Left lung (tissue), 10 donors: ENCODE data around the gene GINS3. TPM values are rescaled to one million over a fixed set of nuclear protein-coding genes. Genes with fewer than 3 reads are reported as not detected.

Source experiments
- ATAC-seq: fragments of 200-7000 bp; cut with Tn5 transposase; one replicate; pipeline ENCODE4 v1.9.1; 2020; ENCODE audit warnings: moderate library complexity
- DNase-seq, 4 donors: peaks; one replicate each; pipeline ENCODE4 v3.0.0-alpha.2; 2013 to 2020
- H3K27ac ChIP-seq, 2 donors: fragments of 200-600 bp; sonication (generic) in 1 of 2; one replicate each; pipeline versions ENCODE4 v1.5.0 to v1.8.0; 2020 to 2021
- H3K27me3 ChIP-seq, 2 donors: fragments of 200-600 bp; sonication (generic) in 1 of 2; one replicate each; pipeline versions ENCODE4 v1.5.0 to v1.8.0; 2020 to 2021
- H3K36me3 ChIP-seq, 2 donors: fragments of 200-600 bp; sonication (generic) in 1 of 2; one replicate each; pipeline versions ENCODE4 v1.5.0 to v1.8.0; 2020 to 2021
- H3K4me1 ChIP-seq, 2 donors: fragments of 200-600 bp; one replicate each; pipeline ENCODE4 v1.8.0; 2021
- H3K4me3 ChIP-seq, 2 donors: fragments of 200-600 bp; sonication (generic) in 1 of 2; one replicate each; pipeline versions ENCODE4 v1.5.0 to v1.8.0; 2020 to 2021; ENCODE audit warnings: mild to moderate bottlenecking in 1 of 2
- H3K9me3 ChIP-seq, 2 donors: fragments of 200-600 bp; sonication (generic) in 1 of 2; one replicate each; pipeline versions ENCODE4 v1.5.0 to v1.8.0; 2020 to 2021
- intact Hi-C, 2 donors: fragments of 100-400 bp; cut with DNase I; formaldehyde crosslinking; loops; one replicate each; pipeline versions ENCODE4 v1.11.2 to v1.14.2; 2022
- polyA plus RNA-seq, 6 donors: library from polyadenylated mRNA; unstranded; fragments of 120-200 nt; gene quantifications; one replicate each; pipeline ENCODE4 v1.2.1, GENCODE V29; 2013; ENCODE audit not compliant: insufficient read length in 6 of 6
- total RNA-seq, 2 donors: library from RNA; stranded (reverse); fragmentation: NEBNext Ultra II Directional; extraction: Animal tissue kit (Norgen Biotek cat#: 25700); gene quantifications; one replicate each; pipeline ENCODE4 v1.2.1, GENCODE V29; 2021
- TF ChIP-seq, protein P1 (sequence below), 2 donors: fragments of 200-600 bp; sonication (generic) in 1 of 2; IDR thresholded peaks; one replicate each; pipeline versions ENCODE4 v1.5.0 to v1.8.0; 2021; ENCODE audit warnings: antibody characterized with exemption in 2 of 2
- donor health status: DM: no; HTN: yes; CAD: no.
- donor health status: DM: no; HTN: no; CAD: no.

GINS3 gene
- total and polyA plus RNA-seq, 8 donors = 4.8 to 14.6 (median 10.3) TPM

DNA sequence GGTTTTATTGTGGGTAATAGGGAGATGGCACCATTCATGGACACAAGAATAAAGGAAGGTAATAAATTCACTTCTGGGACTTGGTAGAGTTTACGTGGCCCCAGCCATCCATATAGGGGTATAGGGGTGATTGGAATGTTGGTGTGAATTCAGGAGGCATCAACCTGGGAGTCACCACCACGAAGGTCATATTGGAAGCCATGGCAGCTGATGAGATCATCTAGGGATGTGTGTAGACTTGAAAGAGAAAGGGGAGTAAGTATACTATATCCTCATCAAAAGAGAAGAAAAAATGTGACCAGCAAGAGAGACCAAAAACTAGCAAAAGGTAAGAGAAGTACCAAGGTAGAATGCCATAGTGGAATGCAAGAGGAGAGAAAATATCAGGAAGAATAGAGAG lies 26.6 kb upstream of the GINS3 start:
- no peak overlapping the region for H3K27ac ChIP-seq
- DNase-seq = no peak
- intact Hi-C loops = no loop called here
- no peaks in the 10 kb centered on the region for H3K36me3 ChIP-seq
- no peaks in the 10 kb centered on the region for H3K4me1 ChIP-seq
- no peak overlapping the region for H3K4me3 ChIP-seq
- no peak for ATAC-seq
- peaks cover 0 to 6% of the 10 kb centered on the region in 2 donors for H3K27me3 ChIP-seq
- TF ChIP-seq, protein P1, sequence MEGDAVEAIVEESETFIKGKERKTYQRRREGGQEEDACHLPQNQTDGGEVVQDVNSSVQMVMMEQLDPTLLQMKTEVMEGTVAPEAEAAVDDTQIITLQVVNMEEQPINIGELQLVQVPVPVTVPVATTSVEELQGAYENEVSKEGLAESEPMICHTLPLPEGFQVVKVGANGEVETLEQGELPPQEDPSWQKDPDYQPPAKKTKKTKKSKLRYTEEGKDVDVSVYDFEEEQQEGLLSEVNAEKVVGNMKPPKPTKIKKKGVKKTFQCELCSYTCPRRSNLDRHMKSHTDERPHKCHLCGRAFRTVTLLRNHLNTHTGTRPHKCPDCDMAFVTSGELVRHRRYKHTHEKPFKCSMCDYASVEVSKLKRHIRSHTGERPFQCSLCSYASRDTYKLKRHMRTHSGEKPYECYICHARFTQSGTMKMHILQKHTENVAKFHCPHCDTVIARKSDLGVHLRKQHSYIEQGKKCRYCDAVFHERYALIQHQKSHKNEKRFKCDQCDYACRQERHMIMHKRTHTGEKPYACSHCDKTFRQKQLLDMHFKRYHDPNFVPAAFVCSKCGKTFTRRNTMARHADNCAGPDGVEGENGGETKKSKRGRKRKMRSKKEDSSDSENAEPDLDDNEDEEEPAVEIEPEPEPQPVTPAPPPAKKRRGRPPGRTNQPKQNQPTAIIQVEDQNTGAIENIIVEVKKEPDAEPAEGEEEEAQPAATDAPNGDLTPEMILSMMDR (IDR thresholded peaks at IDR 0.05) = no peak
- H3K9me3 ChIP-seq = peaks cover 0 to 4% of the 10 kb centered on the region in 2 donors

DNA sequence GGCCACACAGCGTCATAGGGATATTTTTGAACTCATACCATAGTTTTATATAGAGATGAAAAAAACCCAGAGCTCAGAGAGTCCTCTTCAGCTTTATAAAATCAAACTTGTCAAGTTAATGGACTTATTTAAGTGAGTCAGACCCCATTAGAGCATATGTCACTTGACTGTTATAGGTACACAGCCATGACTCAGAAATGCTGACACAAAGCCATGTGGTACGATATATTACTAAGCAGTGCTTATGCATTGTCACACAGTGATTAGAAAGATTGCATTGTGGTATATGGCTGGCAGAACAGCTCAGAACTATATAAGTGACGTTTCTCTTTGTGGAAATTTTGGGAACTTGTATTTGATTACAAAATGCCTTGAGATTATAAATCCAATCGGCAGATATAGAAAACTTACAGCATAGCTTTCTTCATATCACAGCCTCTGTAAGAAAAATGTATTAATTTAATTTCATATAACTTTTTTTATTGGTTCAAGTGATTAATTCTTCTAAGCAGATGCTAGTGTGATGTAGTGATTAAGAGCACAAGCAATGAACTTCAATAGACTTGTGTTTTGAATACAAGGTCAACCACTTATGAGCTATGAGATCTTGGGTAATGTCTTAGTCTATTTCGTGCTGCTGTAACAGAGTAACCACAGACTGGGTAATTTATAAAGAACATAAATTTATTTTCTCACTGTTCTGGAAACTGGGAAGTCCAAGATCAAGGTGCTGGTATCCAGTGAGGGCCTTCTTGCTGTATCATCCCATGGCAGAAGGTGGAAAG lies 25.8 kb upstream of the GINS3 start:
- peaks cover 0 to 6% of the 10 kb centered on the region in 2 donors for H3K27me3 ChIP-seq
- TF ChIP-seq, protein P1 (IDR thresholded peaks at IDR 0.05) = no peak
- no peak overlapping the region for H3K27ac ChIP-seq
- H3K4me3 ChIP-seq = no peak overlapping the region
- H3K9me3 ChIP-seq = no peaks in the 10 kb centered on the region
- H3K4me1 ChIP-seq = no peaks in the 10 kb centered on the region
- DNase-seq = no peak
- no peak for ATAC-seq
- no peaks in the 10 kb centered on the region for H3K36me3 ChIP-seq
- intact Hi-C loops = no loop called here

DNA sequence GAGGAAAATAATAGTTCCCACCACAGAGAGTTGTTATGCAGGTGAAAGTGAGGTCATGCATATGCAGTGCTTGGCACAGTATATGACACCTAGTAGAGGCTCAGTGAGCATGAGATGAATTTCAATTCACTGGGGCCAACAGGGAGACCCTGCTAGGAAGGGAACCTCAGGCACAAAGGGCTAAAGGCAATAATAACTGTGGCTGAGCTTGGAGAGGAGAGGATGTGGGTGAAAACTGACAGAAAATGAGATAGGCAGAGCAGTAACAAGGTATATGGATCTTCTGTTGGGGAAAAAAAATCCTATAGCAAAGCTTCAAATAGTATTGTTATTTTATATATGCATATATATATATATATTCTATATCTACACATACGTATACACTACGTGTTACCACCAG lies 25.0 kb upstream of the GINS3 start:
- Histone ChIP-seq H3K9me3 (no peaks in the 10 kb centered on the region), H3K27me3 (peaks cover 0 to 6% of the 10 kb centered on the region in 2 donors), H3K27ac (no peak overlapping the region), H3K4me3 (no peak overlapping the region), H3K36me3 (no peaks in the 10 kb centered on the region), H3K4me1 (no peaks in the 10 kb centered on the region)
- no peak for ATAC-seq
- DNase-seq = no peak
- TF ChIP-seq, protein P1 (IDR thresholded peaks at IDR 0.05) = no peak
- intact Hi-C loops = no loop called here

DNA sequence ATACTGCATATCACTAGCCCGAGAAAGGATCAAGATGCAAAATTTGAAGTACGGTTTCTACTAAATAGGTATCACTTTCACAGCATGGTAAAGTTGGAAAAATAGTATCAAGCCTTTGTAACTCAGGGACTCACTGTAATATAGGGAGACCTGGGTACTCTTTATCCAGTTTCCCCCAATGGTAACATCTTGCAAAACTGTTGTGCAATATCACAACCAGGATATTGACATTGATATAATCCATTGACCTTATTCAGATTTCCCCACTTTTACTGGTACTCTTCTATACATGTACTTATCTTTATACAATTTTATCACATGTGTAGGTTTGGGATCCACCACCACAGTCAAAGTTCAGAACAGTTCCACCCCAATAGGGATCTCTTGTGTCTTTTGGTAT lies 20.4 kb upstream of the GINS3 start:
- TF ChIP-seq, protein P1 (IDR thresholded peaks at IDR 0.05) = no peak
- no peak for ATAC-seq
- H3K4me1 ChIP-seq = no peaks in the 10 kb centered on the region
- H3K9me3 ChIP-seq = no peaks in the 10 kb centered on the region
- no peak for DNase-seq
- no peak overlapping the region for H3K4me3 ChIP-seq
- peaks cover 0 to 15% of the 10 kb centered on the region in 2 donors for H3K27me3 ChIP-seq
- intact Hi-C loops = no loop called here
- no peak overlapping the region for H3K27ac ChIP-seq
- no peaks in the 10 kb centered on the region for H3K36me3 ChIP-seq

DNA sequence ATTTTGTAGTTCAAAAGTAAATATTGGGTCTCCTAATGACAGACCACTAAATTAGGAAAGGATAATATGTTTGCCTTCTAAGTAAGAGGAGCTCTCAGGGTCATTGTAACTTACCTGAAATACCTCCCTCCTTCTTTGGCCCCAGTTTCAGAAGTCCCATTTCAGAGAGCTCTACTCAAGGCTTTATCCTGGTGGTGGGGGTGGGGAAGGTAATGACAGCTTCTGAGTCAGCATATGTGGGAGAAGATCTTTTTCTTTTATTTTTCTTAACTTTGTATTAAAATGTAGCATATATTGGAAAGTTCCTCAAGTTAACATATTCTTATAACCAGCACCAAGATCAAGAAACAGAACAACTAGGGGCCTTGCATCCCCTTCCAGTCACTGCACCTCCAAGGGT lies 16.9 kb upstream of the GINS3 start:
- Histone ChIP-seq H3K4me3 (no peak overlapping the region), H3K9me3 (no peaks in the 10 kb centered on the region), H3K27me3 (peaks cover 0 to 9% of the 10 kb centered on the region in 2 donors), H3K36me3 (no peaks in the 10 kb centered on the region), H3K4me1 (no peaks in the 10 kb centered on the region), H3K27ac (no peak overlapping the region)
- ATAC-seq (no peak), DNase-seq (no peak)
- TF ChIP-seq, protein P1 (IDR thresholded peaks at IDR 0.05) = no peak
- intact Hi-C loops = no loop called here
